Measurements from ENCODE around the gene TTC31.

Gene TTC31

DNA sequence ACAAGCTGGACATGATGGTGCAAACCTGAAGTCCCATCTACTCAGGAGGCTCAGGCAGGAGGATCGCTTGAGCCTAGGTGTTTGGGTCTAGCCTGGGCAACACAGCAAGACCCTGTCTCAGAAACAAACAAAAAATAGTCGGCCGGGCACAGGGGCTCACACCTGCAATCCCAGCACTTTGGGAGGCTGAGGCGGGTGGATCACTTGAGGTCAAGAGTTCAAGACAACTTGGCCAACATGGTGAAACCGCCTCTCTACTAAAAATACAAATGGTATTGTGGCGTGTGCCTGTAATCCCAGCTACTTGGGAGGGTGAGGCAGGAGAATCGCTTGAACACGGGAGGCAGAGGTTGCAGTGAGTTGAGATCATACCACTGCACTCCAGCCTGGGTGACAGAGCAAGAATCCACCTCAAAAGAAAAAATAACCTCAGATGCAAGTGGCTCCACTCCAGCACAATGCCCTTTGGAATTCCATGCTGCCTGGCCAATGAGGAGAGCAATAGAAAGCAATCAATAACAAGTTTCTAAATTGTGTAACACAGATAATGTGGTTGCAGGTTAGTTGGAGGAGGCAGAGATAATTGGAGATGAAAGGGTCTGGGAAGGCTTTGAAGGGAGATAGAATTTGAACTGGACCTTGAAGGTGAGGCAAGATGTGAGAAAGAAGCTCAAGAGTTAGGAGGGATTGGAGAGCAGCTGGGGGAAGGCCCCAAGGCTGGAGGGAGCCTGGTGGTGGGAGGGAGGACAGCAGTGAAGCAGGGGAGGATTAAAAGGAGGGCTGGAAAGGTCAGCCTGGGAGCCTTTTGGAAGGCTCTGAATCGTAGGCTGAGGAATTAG, 6.0 kb downstream of the TTC31 start:
- no peak for DNase-seq

DNA sequence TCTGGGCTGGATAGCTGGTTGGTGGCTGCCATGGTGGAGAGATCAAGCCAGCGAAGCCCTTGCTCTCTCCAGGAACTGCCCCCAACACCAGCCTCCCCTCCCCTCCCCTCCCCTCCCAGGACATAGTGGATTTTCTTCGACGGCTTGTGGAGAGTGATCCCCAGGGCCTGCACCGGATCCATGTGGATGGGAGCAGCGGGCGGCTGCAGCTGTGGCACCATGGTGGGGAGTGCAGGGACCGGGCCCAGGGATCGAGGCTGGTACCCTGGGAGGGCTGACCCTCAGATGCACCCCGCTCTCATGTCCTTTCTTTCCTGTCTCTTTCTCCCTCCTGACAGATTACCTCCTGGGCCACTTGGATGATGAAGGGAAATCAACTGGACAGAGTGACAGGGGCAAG, 7.0 kb downstream of the TTC31 start:
- DNase-seq: no peak

DNA sequence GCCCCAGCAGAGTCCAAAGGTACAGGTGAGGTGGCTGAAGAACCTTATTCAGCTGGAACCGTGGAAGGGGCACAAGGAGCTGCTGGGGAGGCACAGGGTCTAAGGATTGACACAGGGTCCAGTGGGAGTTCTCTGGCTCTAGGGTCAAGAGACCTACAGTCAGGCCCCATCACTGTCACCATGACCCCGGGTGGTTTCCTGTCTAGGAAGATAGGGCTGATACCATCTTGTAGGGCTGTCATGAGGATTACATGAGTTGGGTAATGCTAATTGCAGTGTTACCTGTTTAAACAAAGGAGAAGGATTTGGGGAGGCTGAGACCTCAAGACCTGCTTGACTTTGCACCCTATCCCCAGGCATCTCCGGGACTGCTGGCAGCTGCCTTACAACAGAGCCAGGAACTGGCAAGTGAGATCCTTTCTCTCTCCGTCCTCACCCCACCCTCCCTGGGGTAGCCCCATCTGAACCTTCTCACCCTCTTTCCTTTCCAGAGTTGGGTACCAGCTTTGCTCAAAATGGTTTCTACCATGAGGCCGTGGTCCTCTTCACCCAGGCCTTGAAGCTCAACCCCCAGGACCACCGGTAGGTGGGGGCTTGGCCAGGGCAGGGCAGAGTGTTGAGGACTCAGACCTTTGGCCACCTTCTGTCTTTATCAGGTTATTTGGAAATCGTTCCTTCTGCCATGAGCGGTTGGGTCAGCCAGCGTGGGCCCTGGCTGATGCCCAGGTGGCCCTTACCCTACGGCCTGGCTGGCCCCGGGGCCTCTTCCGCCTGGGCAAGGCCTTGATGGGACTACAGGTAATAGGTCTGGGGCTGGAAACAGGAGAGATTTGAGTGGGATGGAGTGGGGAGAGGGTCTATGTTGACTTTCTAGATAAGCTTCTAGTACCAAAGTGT, 9.0 kb downstream of the TTC31 start:
- DNase-seq: no peak

DNA sequence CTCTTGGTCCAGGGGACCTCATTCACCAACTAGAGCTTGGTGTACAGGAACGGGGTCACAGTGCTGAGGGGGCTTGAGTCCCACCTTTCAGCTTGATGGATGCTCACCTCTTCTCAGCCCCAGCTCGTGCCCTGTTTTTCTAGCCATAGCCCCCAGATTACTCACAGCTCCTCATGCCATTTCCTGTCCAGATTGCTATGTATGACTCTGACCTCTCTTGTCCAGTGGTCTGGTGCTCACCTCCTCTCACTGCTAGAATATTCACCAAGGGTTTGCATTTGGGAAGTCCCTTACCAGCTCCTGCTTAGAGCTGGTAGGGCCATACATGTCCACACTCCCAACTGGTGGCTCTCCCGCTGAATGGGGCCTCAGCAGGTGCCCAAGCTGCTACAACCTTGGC, 10.7 kb downstream of the TTC31 start:
- DNase-seq: no peak

- no peak for DNase-seq
Measured at GRCh38 chr2:74495440-74495839, 12.6 kb downstream of the TTC31 start.

DNA sequence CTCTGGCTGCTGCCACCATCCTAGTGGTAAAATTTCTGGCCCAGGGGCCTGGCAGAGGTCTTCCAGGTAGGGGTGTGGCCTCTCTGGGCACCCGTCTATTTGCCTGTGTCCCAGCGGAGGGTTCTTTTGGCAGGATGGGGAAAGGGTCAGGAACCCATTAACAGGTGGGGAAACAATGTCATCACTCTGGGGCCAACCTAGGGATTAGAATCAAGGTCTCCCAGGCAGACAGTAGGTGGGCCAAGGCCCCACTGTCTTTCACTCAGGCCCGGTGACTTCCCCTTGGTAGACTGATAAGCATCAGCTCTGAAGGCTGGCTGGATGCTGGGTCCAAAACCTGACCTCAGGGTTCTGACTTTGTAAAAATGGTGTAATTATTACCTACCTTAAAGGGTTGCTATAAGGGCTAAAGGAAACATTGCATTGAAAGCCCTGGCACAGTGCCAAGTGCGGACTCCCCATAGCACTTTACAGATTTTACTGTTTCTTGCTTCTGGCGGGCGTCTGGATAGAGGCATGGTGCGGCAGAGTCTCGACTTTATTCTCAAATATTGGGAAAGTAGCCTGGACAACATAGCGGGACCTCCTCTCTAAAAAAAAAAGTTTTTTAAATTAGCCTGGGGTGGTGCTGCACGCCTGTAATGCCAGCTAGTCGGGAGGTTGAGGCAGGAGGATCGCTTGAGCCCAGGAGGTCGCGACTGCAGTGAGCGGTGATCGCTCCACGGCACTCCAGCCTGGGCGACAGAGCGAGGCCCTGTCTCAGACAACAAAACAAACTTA, 14.3 kb downstream of the TTC31 start:
- DNase-seq: no peak

DNA sequence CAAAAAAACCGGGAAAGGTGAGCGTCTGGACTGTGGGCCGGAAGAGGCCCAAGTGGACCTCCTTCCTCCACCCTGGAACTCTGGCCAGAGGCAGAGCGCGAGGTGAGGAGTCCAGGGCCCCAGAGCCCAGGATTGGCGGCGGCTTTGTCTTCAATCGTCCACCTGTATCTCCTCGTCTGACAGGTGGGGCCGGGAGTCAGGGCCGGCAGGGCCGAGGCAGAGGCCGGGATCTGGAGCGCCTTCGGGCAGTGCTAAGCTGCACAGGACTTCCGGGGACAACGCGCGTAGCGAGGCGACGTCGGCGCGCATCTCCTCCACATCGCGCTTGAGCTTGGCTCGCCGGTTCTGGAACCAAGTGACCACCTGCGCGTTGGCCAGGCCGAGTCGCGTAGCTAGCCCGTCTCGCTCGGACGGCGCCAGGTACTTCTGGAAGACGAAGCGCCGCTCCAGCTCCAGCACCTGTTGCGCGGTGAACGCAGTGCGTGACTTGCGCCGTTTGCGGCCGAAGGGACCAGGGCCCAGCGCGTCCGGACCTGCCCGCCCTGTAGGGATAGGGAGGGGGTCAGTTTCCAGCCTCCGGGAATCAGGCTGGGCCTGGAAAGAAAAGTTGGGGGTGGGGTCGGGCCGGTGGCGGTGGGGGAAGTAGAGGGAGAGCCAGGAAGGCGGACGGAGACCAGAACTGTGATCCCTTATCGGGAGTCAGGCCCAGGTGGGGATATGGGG, 15.1 kb downstream of the TTC31 start:
- DNase-seq: peak in 1 of 2 donors; percentile 33

DNA sequence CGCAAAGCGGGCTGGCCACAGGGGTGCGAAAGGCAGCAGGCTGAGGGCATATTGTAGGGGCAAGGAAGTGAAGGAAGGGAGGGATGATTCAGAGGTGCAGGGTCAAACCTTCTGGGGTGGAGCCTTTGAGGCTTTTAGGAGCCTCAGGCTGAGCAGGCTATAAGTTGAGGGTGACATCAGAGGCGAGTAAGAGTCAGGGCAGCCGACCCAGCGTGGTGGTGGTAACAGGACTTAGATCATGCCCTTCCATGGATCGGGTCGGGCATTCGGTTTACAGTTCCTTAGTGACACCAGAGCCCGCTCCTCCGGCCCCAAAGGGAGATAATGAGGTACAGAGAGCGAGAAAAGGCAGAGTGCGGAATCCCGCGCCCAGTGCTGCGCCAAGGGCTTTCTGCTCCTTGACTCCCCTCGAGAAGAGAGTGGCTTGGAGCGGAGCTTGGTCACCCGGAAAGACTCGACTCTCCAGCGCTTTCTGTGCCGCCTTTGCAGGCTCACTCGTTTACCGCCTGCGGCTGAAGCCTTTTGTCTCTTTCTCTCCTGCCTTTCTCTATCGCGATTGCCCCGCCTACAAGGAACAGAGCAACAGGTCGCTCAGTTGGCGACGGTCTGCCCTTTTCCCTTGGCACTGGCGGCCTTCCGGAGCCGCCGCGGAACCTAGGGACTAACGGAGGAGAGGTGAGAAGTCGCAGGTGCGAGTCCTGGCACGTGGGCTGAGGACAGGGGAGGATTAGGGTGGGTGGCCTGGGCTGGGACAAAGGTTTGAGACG, 15.8 kb downstream of the TTC31 start:
- DNase-seq: peak in 1 of 2 donors; percentile 14

GRCh38 chr2:74499267-74499939, 16.5 kb downstream of the TTC31 start, which contains the start of gene LBX2:
TSS of gene LBX2 (minus strand) at chr2:74499603. CDS start at chr2:74499537, 66 bp downstream.
- no peak for DNase-seq

GRCh38 chr2:74499940-74500577, 17.2 kb downstream of the TTC31 start:
- DNase-seq: no peak

DNA sequence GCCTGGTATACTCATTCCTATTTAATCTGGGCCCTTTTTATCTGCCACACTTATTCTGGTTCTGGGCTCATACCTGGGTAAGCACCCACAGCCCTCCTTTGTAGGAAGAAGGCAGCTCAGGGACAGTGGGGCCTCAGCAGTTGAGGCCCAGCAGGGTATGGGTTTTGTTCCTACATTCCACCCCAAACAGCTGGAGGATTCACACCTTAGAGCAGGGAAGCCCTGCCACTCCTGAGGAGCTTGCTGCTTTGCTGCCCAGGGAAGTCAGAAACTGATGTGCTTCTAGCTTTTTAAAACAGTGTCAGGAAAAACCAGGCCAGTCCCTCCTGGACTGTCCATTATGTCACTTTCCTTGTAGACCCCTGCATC, 17.7 kb downstream of the TTC31 start:
- no peak for DNase-seq

DNA sequence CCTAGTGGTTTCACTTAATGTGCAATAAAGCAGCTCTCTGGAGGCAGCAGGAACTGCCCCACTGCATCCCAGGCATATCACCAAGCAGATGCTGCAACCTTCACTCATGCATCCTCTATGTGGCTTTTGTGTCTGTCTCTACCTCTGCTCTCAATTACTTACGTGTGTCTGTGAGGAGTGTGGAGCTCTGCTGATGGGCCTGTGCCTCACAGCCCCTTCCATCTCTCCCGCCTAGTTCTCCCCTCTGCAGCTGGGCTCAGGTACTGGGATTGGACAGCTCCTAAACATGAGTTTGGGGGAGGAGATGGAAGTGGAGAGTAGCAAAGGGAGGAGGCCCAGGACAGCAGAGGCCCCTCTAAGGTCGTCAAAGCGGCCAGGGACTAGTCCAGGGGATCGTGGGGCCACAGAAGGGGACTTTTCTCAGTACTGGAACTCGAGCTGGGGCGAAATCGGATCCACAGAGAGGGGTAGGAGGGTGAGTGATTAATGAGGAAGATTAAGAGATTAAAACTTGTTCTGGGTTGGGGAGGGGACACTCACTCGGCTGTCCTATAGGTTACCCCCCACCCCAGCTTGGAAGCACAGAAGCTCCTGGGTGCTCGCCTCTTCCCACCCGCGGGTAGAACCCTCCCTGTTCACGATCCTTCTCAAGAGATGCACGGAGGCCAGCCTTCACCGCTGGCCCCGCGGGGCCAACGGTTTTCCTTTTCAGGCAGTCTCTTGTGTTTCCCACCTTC, 18.6 kb downstream of the TTC31 start:
- DNase-seq: no peak

DNA sequence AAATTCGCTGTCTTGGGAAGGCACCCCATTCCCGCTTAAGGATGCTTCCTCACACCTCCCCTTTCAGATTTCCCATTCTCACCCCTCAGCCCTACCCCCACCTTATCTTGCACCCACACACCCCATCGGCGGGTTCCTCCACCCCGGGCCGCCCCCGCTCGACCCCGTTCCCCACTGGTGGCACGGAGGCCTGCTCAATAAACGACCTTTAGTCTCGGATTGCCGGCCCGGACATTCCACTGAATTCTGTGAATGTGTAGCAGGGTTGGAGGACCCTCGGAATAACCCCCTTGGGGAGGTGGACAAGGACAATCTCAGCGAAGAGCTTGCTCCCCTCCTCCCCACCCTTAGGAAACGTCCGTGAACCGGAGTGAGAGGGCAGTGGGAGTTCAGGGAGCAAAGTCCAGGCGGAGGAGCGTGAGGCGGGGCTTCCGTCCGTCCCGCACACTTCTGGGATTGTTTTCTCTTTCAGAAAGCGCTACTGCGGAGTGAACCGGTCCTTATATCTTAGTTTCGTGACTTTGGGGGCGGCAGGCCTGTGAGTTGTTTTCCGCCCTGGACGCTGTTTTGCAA, 19.4 kb downstream of the TTC31 start:
- no peak for DNase-seq

DNA sequence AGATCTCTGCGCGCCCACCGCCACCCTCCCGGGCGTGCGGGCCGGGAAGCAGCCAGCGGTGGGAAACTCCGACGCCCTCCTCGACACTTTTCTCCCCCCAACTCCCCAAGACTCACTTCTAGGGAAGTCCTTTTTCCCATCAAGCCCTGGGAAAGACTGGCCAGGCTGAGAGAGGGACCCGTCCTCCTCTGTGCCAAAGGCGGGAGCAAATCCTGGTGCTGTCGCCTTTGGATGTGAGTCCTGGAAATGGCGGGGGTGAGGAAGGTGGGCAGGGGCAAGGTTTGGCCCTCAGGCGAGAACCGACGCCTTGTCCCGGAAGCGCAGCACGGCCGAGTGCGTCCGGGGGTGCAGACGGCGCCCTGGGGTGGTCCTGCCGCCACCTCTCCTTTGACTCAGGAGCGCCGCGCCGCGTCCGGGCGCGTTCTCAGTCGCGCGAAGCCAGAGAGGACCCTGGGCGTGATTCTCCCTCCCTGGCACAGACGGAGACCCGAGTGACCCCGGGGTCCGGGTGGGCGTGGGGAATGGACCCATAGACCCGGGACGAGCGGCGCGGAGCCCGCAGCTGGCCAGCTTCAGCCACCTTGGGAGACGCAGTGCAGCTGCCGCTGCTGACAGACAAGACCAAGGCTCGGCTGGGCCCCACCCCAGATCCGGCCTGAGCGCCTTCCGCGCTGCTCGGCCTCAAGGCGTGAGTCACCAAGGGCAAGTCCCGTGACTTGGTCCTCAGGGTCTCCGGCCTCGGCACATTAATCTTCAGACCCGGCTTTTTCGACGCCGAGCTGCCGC, 20.0 kb downstream of the TTC31 start:
- DNase-seq: peak; percentile 47 to 70

DNA sequence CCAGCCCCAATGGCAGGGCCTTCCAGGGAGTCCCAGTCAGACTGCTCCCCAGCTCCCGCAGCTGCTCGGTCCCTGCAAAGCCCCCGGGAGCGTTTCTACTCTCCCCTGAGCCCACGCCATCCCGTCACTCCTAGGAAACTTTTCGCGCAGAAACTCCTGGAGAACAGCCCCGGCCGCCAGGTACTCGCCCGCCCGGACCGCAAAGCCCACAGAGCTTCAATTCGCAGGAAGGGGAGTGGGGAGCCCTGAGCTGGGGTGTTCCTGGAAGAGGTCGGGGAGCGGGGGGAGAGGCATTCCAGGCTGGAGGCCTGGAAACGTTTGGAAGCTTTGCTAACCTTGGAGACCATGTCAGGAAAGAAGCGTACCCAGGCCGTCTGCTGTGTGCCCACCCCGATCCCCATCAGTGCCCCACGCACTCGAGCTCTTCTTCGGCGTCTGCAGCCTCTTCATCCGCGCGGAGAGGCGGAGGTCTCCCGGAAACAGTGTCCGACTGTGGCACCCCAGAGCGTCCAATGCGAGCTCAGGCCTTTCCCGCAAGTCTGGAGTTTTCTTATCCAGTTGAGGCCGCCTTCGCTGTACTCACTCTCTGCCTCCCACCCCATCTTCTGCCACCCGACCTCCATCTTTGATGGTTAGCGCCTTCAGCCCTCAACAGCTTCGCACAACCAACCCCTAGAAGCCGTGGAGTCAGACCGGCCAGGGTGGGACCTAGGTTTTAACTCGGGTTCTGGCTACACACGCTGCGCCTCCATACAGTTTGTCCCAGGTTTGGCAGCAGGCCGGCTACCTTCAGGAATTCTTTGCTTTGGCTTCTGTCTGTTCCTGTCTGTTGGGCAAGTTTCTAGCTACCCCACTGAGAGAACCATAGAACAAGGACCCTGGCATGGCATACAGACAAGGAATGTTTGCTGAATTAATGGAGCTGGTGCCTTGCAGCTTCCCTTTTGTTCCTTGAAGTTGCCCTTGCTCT, 20.9 kb downstream of the TTC31 start:
- DNase-seq: no peak

DNA sequence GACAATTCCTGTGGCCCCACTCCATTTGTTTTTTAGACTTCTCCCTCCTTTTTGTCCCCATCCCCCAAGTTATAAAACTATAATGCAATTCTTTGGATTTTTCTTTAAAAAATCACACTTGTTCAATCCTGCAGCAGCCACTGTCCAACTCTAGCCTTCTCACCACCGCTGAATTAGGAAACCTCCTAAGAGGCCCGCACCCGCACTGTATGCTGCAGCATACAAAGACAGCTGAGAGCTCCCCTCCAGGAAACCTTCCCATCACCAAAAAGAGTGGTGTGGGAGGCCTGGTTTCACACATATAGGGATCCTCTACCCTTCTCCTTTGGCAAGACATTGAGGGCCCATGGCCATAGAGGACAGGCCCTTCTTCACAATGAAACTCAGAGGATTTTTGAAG, 21.7 kb downstream of the TTC31 start:
- no peak for DNase-seq
